Tongue (tissue), 2 donors: Measurements from ENCODE around the gene CHCHD5. TPM values are rescaled to one million over a fixed set of nuclear protein-coding genes. Genes with fewer than 3 reads are reported as not detected.
A peak's percentile ranks its signal among the peaks of the same experiment; 100 is the strongest.
"Not testable (repeated sequence)": the region's sequence is repeated elsewhere in the genome, so short reads cannot be mapped to it uniquely, and the experiment has no call there.

Experiments
- DNase-seq: peaks from one replicate; pipeline ENCODE4 v3.0.0-alpha.2; 2015
- total RNA-seq: library from RNA; depleted of rRNA; stranded (reverse); fragments of >200 nt; gene quantifications from one replicate; pipeline ENCODE4 v1.2.3, GENCODE V29; 2014

Gene CHCHD5
- total RNA-seq: 13.3 TPM

GRCh38 chr2:112584134-112584890 is at the start of gene CHCHD5:
TSS of gene CHCHD5 (plus strand) at chr2:112584609. CDS start at chr2:112584648, 39 bp downstream.
- DNase-seq: peak; percentile 98

- no peak for DNase-seq
These were observed 49.6 kb upstream of the CHCHD5 start for GRCh38 chr2:112534826-112535225.

GRCh38 chr2:112536665-112537064 is 47.7 kb upstream of the CHCHD5 start:
- not testable (repeated sequence) for DNase-seq

GRCh38 chr2:112539306-112539705 is 45.1 kb upstream of the CHCHD5 start:
- DNase-seq: no peak

GRCh38 chr2:112540906-112541305 is 43.5 kb upstream of the CHCHD5 start:
- no peak for DNase-seq

- DNase-seq: peak; percentile 86
These were observed 42.9 kb upstream of the CHCHD5 start for GRCh38 chr2:112541315-112542122.

- peak; percentile 92 for DNase-seq
These were observed 42.1 kb upstream of the CHCHD5 start, which contains the start of gene POLR1B for GRCh38 chr2:112542123-112542983. TSS of gene POLR1B (plus strand) at chr2:112542465. CDS start at chr2:112542495, 30 bp downstream.

- DNase-seq: no peak
These were observed 41.3 kb upstream of the CHCHD5 start for GRCh38 chr2:112542984-112543661.

- DNase-seq: no peak
These were observed 37.1 kb upstream of the CHCHD5 start for GRCh38 chr2:112547333-112547732.

GRCh38 chr2:112548980-112549379 is 35.4 kb upstream of the CHCHD5 start:
- DNase-seq: no peak

GRCh38 chr2:112566104-112566503 is 18.3 kb upstream of the CHCHD5 start:
- no peak for DNase-seq

GRCh38 chr2:112566508-112566907 is 17.9 kb upstream of the CHCHD5 start:
- DNase-seq: not testable (repeated sequence)

GRCh38 chr2:112572005-112572404 is 12.4 kb upstream of the CHCHD5 start:
- no peak for DNase-seq

GRCh38 chr2:112577756-112578155 is 6.7 kb upstream of the CHCHD5 start:
- DNase-seq: peak; percentile 20

GRCh38 chr2:112579241-112579640 is 5.2 kb upstream of the CHCHD5 start:
- DNase-seq: peak; percentile 41

- DNase-seq: no peak
These were observed 4.3 kb upstream of the CHCHD5 start for GRCh38 chr2:112580084-112580483.

GRCh38 chr2:112582314-112582746 is 2.1 kb upstream of the CHCHD5 start:
- peak; percentile 83 for DNase-seq

- peak; percentile 35 for DNase-seq
These were observed 794 bp upstream of the CHCHD5 start for GRCh38 chr2:112583497-112584133.

- DNase-seq: no peak
These were observed 462 bp downstream of the CHCHD5 start for GRCh38 chr2:112584891-112585250.

- no peak for DNase-seq
These were observed 991 bp downstream of the CHCHD5 start for GRCh38 chr2:112585400-112585799.

- no peak for DNase-seq
These were observed 1.6 kb downstream of the CHCHD5 start for GRCh38 chr2:112585873-112586464.
